ENCODE results near the gene SH2D5.
A peak's percentile ranks its signal among the peaks of the same experiment; 100 is the strongest.

Gene SH2D5

DNA sequence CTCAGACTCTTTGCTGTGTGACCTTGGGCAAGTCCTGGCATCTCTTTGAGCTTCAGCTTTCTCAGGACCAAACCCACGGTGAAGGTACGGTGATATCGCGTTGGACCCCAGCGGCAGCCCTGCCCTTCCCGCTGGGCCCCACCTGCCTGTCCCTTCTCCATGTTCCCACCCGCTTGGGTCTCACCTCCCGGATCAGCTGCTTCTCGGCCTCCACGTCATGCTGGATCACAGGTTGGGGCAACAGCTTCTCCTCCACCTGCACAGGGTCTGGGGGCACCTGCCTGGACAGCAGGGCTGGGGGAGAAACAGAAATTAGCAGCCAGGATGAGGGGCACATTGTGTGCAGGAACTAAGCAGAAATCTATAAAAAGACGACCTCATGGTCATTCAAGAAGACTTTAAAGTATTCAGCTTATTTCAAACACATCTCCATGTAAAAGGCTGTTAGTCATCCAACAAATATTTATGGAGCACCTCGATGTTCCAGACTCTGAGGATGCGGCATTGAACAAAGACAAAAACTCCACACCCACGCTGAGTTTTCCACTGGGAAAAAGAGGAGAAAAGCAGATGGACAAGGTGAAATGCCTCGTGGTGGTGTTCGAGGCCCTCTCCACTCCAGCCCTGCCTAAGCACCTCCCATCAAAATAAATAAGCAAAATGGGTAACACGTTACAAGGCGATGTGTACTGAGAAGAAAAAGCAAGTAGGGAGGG is 34.1 kb downstream of the SH2D5 start:
- TF ChIP-seq, protein P1, sequence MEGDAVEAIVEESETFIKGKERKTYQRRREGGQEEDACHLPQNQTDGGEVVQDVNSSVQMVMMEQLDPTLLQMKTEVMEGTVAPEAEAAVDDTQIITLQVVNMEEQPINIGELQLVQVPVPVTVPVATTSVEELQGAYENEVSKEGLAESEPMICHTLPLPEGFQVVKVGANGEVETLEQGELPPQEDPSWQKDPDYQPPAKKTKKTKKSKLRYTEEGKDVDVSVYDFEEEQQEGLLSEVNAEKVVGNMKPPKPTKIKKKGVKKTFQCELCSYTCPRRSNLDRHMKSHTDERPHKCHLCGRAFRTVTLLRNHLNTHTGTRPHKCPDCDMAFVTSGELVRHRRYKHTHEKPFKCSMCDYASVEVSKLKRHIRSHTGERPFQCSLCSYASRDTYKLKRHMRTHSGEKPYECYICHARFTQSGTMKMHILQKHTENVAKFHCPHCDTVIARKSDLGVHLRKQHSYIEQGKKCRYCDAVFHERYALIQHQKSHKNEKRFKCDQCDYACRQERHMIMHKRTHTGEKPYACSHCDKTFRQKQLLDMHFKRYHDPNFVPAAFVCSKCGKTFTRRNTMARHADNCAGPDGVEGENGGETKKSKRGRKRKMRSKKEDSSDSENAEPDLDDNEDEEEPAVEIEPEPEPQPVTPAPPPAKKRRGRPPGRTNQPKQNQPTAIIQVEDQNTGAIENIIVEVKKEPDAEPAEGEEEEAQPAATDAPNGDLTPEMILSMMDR (conservative IDR thresholded peaks at IDR 0.05; ENCODE audit: low read depth) = no peak
- CTCF ChIA-PET = interaction anchor here (0.7 to 2.2 kb wide), 3 partner anchors 9 to 657 kb away, joined by 3 to 7 read pairs (median 4); no protein-coding TSS in a partner anchor
- peak; percentile 50 for DNase-seq (ENCODE audit: low spot score)
- peak overlapping the region; percentile 92 for H3K27ac ChIP-seq
- POLR2A ChIA-PET (ENCODE audit: low non-redundant PET) = interaction anchor here (0.6 kb wide), 1 partner anchor 17 kb away, joined by 10 read pairs; no protein-coding TSS in a partner anchor

- TF ChIP-seq, protein P1 (conservative IDR thresholded peaks at IDR 0.05; ENCODE audit: low read depth) = no peak
- H3K27ac ChIP-seq = peak overlapping the region; percentile 92
- no peak for DNase-seq (ENCODE audit: low spot score)
- ChIA-PET CTCF (interaction anchor here (0.6 to 2.2 kb wide), 4 partner anchors 10 to 546 kb away, joined by 3 to 7 read pairs (median 4); no protein-coding TSS in a partner anchor), POLR2A (ENCODE audit: low non-redundant PET) (interaction anchor here (0.6 kb wide), 1 partner anchor 18 kb away, joined by 10 read pairs; no protein-coding TSS in a partner anchor)
Observed at GRCh38 chr1:20697563-20697962, 34.9 kb downstream of the SH2D5 start.

DNA sequence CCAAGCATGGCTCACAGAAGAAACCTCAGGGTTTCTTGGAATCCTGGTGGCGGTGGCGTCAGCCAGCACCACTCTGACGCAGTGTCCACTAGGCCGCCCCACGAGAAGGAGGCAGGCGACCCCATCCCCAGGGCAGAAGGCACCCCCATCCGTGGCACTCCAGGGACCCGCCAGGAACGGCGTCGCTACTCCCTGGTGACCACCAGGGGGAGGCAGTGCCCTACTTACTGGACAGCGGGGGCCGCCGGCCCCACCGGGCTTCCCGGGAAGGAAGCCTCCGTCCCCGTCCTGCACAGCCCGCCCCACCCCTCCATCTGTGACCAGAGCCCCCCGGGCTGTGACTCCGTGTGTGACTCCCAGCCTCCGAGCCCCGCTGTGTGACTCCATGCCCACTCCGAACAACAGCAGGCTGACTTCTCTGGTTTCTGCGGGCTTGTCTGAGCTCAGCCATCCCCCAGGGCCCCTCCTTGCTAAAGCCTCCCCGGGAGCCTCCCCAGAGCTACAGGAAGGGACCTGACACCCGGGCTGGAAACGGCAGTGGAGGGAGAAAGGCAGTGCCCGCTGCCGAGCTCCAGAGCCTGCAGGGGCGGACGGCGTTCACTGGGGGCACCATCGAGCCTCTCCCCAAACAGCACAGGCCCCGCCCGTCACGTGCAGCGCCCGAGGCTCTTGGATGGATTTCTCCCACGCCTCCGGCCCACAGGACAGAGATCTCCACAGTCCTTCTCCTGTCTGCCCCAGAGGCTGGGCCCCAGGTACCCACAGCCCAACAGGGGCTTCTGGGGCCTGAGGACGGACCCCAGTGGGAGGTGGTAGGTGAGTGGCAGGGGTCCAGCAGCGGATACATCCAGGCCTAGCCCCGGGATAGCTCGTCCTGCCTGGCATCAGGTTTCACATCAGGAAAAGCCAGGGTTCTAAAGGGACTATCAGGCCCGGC is 35.8 kb downstream of the SH2D5 start:
- peak overlapping the region; percentile 92 for H3K27ac ChIP-seq
- TF ChIP-seq, protein P1 (conservative IDR thresholded peaks at IDR 0.05; ENCODE audit: low read depth) = peak; percentile 87
- ChIA-PET CTCF (interaction anchor here (0.6 to 2.2 kb wide), 15 partner anchors 11 to 675 kb away, joined by 3 to 9 read pairs (median 4); partner anchors contain the start of gene DDOST), POLR2A (ENCODE audit: low non-redundant PET) (interaction anchor here (1.0 kb wide), 1 partner anchor 35 kb away, joined by 3 read pairs; no protein-coding TSS in a partner anchor)
- DNase-seq (ENCODE audit: low spot score) = peak; percentile 92

GRCh38 chr1:20695515-20695914 is 37.0 kb downstream of the SH2D5 start:
- ChIA-PET POLR2A (ENCODE audit: low non-redundant PET) (no interaction called here), CTCF (interaction anchor here (0.8 to 1.9 kb wide), 2 partner anchors 38 to 500 kb away, joined by 4 to 9 read pairs; no protein-coding TSS in a partner anchor)
- H3K27ac ChIP-seq = no peak overlapping the region
- TF ChIP-seq, protein P1 (conservative IDR thresholded peaks at IDR 0.05; ENCODE audit: low read depth) = no peak
- no peak for DNase-seq (ENCODE audit: low spot score)

- ChIA-PET POLR2A (ENCODE audit: low non-redundant PET) (no interaction called here), CTCF (no interaction called here)
- TF ChIP-seq, protein P1 (conservative IDR thresholded peaks at IDR 0.05; ENCODE audit: low read depth) = no peak
- DNase-seq (ENCODE audit: low spot score) = no peak
- no peak overlapping the region for H3K27ac ChIP-seq
Observed at GRCh38 chr1:20693623-20694022, 38.9 kb downstream of the SH2D5 start.

DNA sequence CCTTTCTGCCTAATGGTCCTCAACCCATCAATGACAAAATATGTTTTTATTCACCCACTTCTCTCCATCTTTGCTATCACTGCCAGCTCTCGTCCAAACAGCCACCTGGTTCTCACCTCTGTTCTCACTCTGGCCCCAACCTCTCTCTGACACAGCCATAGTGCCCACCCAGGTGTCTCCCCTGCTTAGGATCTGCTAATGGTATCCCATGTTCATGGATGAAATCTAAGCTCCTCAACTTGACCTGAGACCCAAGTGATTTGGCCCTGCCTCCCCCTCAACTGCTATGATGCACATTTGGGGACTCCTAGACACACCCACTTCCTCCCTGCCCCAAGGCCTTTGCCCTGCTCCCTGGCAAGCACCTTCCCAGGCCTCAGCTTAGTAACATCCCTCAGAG is 40.6 kb downstream of the SH2D5 start:
- no peak for DNase-seq (ENCODE audit: low spot score)
- H3K27ac ChIP-seq = no peak overlapping the region
- ChIA-PET POLR2A (ENCODE audit: low non-redundant PET) (no interaction called here), CTCF (interaction anchor here (0.5 to 1.4 kb wide), 3 partner anchors 23 to 503 kb away, joined by 3 to 4 read pairs (median 3); no protein-coding TSS in a partner anchor)
- TF ChIP-seq, protein P1 (conservative IDR thresholded peaks at IDR 0.05; ENCODE audit: low read depth) = no peak

Data from RWPE1 (cell line).